ENCODE measurements around the gene CSK.

DNA sequence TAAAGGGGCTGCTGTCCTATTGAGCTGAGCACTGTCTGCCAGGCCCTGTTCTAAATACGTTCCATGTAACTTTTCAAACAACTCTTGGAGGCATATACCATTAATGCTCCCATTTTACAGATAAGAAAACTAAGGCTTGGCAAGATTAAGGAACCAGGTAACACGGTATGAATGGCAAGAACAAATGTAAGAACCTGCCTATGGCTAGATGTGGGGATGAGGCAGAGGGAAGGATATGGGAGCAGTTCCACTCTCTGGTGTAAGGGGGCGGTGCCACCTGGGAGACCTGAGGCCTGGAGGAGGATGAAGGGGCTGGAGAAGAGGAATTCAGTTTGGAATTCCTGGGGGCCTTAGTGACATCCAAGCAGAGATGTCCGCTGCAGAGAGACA is 27.0 kb downstream of the CSK start:
- TF ChIP-seq POLR2A (IDR thresholded peaks at IDR 0.05) = no peak
- TF ChIP-seq, protein P1, sequence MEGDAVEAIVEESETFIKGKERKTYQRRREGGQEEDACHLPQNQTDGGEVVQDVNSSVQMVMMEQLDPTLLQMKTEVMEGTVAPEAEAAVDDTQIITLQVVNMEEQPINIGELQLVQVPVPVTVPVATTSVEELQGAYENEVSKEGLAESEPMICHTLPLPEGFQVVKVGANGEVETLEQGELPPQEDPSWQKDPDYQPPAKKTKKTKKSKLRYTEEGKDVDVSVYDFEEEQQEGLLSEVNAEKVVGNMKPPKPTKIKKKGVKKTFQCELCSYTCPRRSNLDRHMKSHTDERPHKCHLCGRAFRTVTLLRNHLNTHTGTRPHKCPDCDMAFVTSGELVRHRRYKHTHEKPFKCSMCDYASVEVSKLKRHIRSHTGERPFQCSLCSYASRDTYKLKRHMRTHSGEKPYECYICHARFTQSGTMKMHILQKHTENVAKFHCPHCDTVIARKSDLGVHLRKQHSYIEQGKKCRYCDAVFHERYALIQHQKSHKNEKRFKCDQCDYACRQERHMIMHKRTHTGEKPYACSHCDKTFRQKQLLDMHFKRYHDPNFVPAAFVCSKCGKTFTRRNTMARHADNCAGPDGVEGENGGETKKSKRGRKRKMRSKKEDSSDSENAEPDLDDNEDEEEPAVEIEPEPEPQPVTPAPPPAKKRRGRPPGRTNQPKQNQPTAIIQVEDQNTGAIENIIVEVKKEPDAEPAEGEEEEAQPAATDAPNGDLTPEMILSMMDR (IDR thresholded peaks at IDR 0.05) = no peak
- no peak for TF ChIP-seq POLR2AphosphoS5 (IDR thresholded peaks at IDR 0.05)

Data from transverse colon (tissue), 4 donors.